GM21381 (cell line): Measurements from ENCODE around the gene HSD3B7.
"Not testable (repeated sequence)": the region's sequence is repeated elsewhere in the genome, so short reads cannot be mapped to it uniquely, and the experiment has no call there.

Source experiments
- ATAC-seq: cut with Tn5 transposase; IDR thresholded peaks from one replicate; pipeline ENCODE4 v1.9.1; 2021; ENCODE audit warnings: mild to moderate bottlenecking, moderate library complexity; ENCODE audit not compliant: unreplicated experiment

The HSD3B7 gene

DNA sequence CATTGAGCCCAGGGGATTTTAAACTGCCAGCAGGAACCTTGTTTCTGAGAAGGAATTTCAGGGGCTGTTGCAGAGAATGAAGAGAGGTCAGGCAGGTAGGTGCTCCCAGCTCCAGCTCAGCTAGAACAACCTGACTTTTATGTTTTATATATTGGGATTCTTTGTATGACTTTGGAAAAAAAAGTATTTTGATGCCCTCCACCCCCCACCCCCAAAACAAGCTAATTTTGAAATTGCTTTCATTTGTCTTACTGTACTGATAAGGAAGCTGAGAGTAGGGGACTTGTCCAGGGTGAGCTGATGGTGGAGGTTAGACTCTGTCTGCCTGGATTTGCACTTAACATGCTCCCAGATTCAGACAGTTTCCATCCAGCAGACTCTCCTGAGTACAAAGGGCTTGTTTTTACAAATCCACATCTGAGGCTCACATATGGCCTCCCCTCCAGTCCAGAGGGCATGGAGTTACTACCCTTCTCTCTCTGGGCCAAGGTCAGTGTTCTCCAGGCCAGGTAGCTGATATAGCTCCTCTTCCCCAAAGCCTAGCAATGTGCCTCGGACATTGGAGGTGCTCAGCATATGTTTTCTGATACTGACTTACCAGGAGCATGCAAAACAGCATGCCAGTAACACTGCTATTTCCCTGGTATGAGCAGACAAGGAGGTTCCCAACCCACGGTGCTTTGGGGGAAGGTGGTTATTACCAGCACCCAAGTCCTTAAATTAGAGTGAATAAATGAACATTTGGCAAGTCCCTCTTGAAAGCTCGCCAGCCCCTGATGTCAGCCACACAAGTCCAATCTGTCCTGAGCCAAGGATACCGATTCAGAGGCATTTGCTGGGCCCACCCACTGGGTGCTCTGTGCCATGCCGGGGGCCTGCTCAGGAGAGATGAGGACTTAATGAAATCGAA is 14.1 kb downstream of the HSD3B7 start:
- ATAC-seq: no peak

DNA sequence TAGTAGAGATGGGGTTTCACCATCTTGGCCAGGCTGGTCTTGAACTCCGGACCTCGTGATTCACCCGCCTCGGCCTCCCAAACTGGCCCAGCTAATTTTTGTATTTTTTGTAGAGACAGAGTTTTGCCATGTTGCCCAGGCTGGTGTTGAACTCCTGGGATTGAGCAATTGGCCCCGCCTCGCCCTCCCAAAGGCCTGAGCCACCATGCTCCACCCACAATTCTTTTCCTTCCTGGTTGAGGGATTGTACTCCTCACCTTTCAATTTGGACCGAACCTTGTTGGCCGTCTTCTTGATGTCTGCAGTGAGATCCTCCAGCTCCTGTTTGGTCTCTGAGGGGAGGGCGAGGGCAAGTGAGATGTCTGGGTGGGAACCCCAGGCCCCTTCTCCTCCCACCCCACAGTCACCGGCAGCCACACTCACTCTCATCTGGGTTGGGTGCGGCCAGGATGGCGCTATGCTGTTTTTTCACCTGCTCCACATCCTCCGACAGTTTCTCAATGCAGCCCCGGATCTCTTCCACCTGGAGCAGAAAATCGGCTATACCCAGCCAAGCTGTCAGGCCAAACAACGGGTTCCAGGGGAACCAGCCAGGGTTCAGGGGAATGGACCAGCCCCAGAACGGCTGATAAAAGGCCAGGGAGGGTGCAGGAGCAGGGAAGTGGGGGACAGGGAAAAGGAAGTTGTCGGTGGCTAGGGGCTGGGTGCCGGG is 15.8 kb downstream of the HSD3B7 start:
- ATAC-seq: no peak

DNA sequence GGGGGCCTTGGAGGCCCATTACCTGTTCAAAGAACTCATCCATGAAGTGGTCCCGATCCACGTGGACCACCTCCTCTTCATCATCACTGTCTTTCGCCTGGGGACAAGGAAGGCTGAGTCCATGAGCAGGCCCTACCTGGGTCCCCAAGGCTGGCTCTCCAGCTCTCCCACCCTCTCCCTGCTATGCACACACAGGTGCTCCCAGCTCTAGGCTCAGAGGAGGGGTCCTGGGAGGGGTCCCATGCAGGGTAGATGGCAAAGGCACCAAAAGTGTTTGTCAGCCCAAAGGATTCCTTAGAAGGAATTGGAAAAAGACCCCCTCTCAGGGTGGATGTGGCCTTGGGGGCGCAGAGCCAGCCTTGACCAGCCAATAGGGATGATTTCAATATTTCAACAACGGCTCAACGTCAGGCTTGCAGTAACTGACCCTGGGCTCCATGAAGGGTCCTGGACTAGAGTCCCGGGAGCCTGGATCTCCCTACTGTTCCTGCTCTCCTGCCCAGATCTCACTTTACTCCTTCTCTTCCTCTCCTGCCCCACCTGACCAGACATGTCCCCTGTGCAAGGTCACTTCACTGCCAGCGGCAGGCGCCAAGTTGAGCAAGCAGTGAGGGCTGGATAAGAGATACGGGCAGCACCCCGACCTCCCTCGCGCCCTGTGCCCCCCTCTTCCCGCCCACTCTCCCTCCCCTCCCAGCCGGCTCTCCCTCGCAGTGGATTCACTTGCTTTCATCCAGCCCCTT is 16.7 kb downstream of the HSD3B7 start:
- no peak for ATAC-seq

DNA sequence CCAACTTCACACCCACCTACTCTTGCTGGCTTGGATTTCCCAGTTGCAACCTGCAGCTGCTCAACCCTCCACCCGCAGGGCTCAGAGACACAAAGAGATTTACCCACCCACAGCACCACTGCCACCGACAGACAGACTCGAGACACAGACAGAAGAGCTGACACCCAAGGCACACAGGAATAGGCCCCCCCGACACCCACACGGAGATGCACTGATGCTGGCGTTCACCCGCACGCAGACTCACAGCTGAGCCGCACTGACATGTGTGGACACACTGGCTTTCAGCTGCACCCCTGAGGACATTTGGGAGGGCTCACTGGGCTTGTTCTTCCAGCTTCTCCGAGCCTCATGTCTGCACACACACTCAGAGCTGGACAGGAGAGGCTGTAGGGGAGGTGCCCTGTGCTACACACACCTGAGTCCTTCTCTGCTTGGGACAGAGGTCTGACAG is 17.3 kb downstream of the HSD3B7 start:
- ATAC-seq: no peak

DNA sequence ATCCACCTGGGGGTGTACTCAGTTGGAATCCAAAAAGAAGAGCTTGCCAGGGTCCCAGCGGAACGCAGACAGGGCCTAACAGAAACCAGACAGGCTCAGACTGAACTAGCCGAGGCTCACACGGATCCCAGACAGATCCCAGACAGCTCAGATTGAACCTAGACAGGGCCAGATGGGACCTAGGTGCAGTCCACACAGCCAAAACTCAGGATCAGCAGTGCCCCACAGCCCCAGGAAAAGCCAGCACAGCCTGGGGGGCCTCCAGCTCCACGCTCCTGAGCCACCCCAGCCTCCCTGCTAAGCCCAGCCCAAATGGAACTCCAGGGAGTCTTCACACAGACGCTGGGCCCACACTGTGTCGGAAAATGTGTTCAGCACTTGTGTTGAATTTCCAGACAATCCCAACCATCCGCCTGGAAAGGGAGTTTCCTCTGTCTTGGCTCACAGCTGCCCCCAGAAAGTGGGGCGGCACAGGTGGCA is 17.9 kb downstream of the HSD3B7 start:
- no peak for ATAC-seq

DNA sequence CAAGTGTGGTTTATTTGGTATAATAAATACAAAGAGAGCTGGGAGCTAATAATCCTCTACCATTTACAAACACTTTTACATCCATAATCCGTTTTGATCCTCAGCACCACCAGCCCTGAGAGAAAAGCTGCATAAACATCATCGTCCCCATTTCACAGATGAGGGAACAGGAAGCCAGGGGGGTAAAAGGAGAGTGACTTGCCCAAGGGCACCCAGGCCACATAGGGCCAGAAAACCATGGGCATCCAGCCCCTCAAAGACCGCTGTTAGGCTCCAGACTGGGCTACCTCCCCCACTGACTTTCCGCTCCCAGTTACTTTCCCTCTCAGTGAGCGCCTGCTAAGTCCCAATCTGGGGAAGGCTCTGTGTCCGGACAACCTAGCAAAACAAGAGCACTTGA is 18.7 kb downstream of the HSD3B7 start:
- no peak for ATAC-seq

DNA sequence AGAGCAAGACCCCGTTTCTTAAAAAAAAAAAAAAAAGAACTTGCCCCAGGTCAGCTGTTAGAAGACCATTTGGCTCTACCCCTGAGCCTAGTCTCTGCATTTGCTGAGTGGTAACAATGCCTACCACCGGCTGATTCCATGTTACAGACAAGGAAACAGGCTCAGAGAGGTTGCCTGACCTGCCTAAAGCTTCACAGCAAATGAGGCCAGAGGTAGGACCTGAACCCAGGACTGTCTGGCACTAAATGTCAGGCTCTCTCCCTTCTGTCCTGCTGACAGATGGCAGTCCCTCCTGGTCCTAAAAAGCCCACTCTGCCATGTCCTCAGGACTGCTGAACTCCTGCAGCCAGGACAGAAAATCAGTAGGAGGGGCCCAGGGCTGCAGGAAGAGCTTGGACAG is 19.7 kb downstream of the HSD3B7 start:
- ATAC-seq: no peak

DNA sequence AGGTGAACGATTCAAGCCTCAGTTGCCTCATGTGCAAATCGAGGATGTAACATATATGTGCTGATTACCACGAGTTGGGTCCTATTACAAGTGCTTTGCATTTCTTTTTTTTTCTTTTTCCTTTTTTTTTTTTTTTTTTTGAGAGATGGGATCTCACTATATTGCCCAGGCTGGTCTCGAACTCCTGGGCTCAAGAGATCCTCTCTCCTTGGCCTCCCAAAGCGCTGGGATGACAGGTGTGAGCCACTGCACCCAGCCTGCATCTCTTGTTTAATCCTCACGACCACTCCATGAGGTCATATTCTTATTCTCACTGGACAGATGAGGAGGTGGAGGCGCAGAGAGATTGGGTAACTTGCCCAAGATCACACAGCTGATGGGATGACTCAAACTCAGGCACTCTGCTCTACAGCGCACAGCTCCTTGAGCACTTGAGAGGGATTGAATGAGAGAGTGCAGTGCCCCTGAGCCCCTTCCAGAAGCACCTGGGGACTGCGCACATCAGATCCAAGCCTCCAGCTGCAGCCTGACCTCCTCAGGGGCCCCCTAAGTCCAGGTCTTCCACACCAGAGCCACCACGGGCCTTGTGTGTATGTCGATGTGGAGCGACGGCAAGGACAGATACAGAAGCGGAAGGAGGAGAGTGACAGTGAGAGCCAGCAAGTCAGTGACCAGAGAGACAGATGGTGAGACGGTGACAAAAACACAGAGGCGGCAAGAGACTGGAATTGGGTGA is 20.5 kb downstream of the HSD3B7 start:
- no peak for ATAC-seq

DNA sequence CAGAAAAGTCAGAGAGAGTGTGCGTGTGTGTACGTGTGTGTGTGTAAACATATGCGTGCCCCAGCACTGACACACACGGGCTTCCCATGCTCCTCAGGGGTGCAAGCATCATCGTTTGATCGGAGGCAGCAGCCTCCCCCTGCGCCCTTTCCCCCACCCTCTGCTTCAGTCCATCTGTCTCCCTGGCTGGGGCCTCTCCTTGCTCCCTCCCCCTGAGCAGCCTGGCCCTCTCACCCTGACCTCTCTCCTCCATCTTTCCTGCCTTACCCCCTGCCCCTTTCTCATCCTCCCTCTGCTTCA is 21.0 kb downstream of the HSD3B7 start:
- no peak for ATAC-seq

DNA sequence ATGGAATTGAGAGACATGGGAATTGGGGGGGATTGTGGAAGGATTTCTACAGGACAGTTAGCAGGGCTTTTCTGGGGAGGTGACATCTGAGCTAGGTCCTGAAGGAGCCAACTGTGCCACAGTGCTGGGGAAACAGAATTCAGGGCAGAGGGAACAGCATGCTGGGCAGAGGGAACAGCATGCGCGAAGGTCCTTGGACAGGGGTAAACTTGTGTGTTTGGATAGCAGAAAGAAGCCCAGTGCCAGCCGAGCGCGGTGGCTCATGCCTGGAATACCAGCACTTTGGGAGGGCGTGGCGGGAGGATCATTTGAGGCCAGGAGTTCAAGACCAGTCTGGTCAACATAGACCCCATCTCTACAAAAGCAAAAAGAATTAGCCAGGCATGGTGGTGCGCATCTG is 21.6 kb downstream of the HSD3B7 start:
- no peak for ATAC-seq

DNA sequence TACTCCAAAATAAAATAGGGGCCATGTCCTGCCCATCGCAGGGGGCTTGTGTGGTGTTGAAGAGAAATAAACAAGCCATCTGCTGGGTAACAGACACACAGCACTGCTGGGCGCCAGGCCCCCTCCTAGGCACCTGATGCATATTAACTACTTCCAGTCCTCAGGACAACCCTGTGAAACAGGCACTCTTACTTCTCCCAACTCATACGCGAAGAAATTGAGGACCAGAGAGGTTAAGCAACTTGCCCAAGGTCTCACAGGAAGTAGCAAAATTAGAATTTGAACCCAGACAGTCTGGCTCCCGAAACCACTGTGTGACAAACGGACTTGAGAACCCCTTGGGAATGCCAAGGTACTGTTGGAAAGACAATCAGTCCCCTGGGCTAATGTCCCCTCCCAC is 22.7 kb downstream of the HSD3B7 start:
- ATAC-seq: no peak

DNA sequence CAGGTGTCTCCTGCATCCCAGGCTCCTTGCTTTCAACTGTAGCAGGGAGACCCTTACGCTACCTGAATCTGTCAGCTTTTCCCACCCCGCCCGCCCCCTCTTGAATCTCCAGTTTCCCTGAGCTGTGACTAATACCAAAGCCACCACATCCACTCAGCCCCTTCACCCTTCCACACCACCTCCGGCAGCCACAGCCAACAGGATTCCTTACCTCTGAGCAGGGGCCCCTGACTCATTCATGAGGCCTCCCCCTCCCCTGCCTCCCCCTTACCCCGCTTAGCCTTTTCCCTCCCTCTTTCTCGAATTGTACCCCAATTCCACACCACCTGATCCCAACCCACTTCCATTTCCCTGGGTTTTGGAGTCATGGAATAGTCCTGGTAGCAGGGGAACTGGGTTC is 23.1 kb downstream of the HSD3B7 start:
- no peak for ATAC-seq

DNA sequence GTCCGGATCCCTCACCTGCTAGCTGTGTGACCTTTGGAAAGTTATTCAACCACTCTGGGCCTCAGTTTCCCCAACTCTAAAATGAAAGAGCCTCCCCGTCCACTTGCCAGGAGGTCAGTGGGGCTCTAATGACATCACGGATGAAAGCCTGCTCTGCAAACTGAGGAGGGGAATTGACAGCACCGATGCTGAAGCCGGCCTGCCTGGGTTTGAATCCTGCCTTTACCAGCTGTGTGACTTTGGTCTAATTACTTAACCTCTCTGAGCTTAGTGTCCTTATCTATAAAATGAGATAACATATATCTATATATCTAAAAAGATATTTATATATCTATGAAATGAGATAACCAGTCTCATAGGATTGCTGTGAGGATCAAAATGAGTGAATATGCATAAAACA is 23.5 kb downstream of the HSD3B7 start:
- ATAC-seq: no peak

DNA sequence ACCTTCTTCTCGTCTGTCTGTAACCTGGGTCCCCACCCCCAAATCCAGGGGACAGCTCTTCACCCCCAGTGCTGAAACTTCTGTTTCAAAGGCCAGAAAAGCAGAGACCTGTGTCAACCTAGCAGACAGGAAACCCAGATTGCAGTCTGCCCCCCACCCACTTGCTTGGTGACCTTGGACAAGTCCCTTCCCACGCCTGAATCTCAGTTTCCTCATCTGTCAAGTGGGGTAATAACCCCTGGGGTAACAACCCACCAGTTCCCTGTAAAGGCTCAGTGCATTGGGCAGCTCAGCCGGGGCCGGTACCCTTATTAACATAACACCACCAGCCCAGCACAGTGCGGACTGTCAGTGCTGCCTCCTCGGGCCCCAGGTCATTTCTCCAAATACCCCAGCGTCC is 24.1 kb downstream of the HSD3B7 start:
- no peak for ATAC-seq

DNA sequence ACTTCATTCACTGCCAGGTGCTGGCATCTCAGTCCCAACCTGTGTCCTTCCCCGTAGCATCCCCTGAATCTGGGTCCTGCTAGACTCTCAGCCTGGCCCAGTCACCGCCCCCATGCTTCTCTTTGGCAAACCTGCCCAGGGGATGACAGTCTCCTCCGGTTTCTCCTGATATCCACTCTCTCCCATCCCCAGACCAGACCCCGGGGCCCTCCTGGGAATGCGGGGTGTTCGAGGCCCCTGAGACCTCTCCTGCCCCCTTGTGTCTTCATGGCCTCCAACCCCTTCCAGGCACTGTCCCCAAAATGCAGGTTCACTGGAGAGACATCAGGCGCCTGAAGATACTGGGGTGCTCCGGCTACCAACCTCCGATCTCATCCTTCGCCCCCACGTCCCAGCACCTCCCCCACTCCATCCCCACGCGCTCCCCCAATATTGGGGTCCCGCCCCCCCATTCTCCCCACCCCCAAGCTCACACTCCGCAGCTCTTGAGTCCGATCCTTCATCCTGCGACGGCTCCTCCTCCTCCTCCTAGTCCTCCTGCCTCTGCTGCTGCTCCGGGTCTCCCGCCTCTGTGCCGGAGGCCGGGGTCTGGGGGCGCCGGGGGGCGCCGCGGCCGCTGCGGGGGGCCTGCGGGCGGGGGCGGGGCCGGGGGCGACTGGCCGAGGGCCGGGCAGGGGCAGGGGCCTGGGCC is 25.0 kb downstream of the HSD3B7 start:
- ATAC-seq: no peak

DNA sequence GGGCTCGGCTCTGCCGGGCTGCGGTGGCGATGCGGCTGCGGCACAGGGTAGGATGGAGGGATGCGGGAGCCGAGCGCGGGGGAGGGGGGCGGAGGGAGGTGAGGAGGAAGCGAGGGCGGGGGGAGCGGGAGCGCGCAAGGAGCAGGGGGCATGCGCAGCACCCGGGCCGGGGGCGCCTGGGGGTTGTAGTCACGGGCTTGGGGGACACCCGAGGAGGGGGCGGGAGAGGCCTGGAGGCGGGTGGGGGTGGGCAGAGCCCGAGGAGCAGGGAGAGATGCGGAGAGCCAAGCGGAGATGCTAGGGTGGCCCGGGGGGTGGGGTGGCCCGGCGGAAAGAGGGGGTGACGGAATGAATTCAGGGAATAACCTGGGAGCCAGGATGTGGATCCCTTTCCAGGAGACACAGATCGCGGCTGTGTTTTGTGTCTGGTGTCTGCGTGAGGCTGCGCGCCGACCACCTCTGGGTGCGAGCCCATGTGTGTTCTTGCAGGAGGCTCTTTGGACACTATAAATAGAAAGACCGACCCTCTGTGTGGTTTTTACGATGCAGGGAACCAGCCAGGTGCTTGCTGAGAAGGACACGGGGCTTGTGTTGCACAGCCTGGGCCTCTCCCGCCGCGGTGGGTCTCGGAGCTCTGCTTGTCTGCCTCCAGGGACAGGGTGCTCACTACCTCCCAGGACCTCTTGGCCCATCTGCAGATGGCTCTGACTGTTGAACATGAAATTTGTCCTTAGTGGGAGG is 25.7 kb downstream of the HSD3B7 start, which contains the start of gene STX1B:
Gene STX1B (minus strand): TSS at position 54 of the 741 bp plus-strand sequence. CDS start 242 bp downstream, outside the sequence.
- no peak for ATAC-seq

DNA sequence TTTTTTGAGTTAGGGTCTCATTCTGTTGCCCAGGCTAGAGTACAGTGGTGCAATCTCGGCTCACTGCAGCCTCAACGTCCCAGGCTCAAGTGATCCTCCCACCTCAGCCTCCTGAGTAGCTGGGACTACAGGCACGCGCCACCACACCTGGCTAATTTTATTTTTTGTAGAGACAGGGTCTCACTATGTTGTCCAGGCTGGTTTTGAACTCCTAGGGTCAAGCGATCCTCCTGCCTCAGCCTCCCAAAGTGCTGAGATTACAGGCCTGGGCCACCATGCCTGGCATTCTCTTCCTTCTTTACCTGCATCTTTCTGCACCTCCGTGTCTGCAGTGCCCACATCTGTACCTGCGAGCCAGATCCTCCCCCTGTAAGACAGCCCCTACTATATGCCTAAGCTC is 26.8 kb downstream of the HSD3B7 start:
- ATAC-seq: not testable (repeated sequence)

DNA sequence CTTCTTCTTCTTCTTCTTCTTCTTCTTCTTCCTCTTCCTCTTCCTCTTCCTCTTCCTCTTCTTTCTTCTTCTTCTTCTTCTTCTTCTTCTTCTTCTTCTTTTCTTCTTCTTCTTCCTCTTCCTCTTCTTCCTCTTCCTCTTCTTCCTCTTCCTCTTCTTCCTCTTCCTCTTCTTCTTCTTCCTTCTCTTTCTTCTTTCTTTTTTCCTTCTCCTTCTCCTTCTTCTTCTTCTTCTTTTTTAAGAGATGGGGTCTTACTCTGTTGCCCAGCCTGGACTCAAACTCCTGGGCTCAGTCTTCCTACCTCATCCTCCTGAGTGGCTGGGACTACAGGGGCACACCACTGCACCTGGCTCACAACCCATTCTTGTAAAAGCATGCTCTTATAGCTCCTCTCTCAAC is 28.3 kb downstream of the HSD3B7 start:
- ATAC-seq: not testable (repeated sequence)

DNA sequence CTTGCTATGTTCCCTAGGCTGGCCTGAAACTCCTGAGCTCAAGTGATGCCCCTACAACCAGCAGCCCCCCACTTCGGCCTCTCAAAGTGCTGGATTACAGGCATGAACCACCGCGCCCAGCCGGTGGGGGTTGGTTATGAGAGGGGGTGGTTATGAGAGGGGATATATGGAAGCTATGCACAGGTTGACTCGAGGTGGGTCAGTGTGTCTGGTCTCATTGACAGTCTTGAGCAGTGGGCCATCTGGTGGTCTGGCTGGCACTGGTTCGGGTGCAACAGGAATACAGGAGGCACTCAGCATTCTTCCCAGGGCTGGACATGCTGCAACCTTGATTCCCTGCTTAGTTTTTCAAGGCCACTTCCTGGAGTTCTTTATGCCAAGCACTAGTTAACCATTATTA is 31.0 kb downstream of the HSD3B7 start:
- no peak for ATAC-seq
